Skin of body (tissue), 2 donors: Measurements from ENCODE around the gene LRP1B. TPM values are rescaled to one million over a fixed set of nuclear protein-coding genes. Genes with fewer than 3 reads are reported as not detected.

ENCODE experiments used
- DNase-seq: peaks from one replicate; lab custom pipeline; 2025; lab: John Stamatoyannopoulos, UW
- total RNA-seq: library from RNA; depleted of rRNA; stranded (reverse); fragments of >200 nt; gene quantifications from one replicate; pipeline ENCODE4 v1.2.3, GENCODE V29; 2014

LRP1B gene
- total RNA-seq, 1 donor from 2014 or later, result 1.7 TPM

DNA sequence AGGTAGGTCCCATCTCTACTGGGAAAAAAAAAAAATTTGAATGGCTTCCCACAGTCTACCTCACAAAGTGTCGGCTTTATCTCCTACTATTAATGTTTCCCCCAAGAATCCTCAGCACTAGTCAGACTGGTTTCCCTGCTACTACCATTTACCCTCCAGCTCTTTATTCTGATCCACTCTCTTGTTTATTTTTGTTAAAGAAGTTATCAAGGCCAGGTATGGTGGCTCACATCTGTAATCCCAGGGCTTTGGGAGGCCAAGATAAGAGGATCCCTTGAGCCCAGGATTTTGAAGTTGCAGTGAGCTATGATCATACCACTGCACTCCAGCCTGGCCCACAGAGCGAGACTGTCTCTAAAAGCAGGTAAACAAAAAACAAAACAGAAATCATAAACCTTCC lies 1275.3 kb downstream of the LRP1B start:
- no peak for DNase-seq

DNA sequence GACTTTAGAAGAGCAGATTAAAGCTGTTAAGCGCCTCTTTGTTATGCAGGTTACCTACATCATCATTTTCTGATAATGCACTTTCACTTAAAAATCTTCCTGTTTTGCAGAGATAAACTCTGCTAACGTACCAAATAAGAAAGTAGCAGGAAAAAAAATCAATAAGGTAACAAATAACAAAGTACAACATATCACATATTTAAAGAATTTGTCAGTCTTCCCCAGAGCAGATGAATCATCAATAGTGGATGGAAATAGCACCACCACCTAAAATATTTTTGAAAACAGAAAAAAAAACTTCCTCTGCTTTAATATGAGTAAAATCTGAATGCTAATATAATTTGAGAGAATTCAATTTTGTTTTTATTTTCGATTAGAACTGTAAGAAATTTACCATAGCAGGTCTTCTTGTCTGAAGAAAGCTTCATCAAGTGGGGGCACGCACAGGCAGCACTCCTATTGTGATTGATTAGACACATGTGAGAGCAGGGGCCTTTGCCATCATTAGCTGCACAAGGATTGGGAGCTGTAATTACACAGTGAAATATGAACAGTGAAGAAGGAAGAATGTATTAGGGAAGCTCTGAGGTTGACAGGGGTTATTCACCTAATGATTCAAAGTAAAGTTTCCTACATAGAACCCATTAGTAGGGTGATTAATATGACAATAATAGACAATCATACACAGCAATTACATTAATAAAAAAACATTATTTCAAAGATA lies 1279.4 kb downstream of the LRP1B start:
- DNase-seq, result no peak

DNA sequence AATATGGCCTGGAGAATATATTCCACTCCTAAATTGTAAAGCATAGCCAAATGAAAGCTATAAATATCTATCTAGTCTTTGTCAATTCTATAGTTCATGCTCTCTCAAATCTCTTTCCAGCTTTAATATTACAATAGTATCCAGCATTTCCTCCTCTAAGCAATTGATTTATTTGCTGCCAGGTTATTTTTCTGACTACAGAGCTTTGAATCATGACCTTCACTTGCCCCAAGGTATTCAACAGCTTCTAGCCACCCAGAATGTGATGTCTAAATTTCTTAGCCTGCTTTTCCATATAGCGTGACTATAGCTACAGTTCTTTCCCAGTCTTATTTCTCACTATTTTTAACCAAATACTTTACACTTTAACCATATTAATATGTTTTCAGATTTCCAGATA lies 1287.6 kb downstream of the LRP1B start:
- no peak for DNase-seq

DNA sequence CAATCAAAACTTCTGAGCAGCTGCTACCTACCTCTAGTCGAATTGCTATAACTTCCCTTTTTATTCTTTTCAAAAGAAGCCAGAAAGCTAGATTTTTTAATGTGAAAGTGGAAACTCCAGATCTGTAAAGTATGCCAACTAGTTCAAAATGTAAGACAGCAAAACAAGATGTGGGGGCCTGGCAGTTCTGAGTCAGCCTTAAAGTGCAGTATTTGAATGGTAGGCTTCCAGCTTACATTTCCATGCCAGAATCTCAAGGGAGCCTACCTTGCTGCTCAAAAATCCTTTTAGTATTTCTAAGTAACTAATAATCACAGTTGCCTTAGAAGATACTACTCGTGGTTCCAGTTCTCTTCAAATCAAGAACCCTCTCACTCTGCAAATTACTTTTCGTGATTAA lies 1288.7 kb downstream of the LRP1B start:
- no peak for DNase-seq

DNA sequence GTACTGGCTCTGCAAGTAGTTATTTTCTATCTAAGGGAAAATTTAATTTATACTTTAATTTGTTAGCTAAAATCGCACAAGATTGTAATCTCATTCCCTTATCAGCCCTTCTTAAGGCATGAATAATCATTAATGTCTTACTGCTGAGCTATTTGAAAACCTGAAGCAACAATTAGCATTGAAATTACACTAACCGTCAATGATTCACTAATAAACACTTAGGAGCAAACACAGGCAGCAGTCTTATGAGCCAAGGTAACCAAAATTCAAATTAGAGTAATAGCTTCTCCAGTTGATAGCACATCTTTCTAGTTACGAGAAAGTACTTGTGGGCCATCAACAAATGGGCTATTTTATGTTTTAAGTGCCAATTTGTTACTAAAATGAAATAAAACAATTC lies 1289.7 kb downstream of the LRP1B start:
- DNase-seq, result no peak

DNA sequence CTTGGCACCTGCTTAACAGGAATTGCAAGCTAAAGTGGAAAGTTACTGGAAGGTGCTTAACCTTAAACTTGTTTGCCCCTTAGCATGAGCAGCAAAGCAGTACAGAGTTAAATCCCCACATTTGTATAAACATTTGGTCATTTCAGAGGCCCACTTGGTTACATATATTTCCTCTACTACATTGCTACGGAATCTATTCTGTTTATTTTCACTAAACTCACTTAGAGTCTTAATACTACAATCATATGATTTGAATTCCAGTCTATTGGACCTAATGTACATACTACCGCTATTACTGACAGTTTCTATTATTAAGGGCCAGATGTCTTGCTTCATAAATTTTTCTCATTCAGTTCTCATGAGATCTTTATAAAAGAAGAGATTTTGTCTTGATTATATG lies 1294.0 kb downstream of the LRP1B start:
- DNase-seq, result no peak

DNA sequence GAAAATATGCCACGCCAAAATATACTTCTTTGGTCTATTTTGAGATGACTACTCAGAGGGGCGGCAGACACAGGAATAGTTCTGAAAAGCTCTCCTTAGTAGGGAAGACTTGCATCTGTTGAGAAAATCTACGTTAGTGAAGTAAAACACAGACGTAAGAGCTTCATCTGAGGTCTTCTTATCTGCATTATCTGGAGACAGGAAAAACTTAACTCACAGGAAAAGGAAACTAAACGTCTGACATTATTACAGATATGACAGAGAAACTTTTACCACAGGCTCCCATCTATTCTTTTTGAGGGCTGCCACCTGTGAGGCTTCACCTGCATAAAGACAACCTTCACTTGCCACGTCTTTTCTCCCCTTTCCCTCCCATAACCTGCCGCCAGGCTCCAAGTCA lies 1295.7 kb downstream of the LRP1B start:
- no peak for DNase-seq

DNA sequence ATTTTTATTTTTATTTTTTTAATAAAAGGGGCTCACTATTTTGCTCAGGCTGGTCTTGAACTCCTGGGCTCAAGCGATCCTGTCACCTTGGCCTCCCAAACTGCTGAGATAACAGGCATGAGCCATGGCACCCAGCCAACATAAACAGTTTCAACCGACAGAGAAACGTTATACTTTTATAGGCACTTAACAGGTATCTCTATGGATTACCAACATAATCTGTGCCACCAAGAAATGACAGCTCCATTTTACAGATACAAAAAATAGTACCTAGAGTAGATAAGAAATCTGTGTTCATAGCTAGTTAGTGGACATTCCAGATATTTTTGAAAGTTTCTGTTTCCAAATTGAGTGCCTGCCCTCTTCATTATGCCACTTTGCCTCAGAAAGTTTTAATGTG lies 1316.7 kb downstream of the LRP1B start:
- DNase-seq, result no peak

DNA sequence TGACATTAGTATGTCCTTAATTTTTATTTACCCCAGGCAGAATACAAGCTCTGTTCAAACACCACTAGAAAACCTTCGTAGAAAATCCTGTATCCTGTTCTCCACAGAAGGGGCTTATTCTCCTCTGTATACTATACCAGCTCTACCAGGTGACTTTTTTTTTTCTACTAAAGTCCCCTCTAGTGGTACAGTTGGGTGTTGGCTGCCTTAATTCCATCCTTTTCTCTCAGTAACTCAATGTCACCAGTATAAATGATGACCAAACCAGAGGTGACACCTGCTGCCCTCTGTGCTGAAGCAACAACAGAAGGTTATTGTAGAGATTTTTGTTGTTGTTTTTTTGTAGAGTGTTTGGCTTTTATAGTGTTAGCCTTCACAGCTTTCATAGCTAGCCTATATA lies 1322.0 kb downstream of the LRP1B start:
- no peak for DNase-seq

DNA sequence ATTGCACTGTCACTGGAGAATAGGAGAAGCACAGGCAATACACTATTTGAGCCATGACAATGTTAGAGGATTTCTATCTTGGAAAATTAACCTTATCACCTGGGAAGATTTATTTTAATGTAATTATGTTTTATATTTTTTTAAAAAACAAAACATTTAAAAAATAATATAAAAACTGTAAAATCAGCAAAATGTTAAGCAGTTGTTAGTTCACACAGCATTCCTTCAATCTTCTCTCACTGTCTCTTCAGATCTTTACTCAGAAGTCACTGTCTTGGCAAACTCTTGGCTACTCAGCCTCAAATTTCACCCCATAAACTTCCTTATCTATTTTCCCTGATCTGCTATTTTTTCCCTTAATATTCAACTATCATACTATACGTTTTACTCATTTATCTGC lies 1322.6 kb downstream of the LRP1B start:
- no peak for DNase-seq

DNA sequence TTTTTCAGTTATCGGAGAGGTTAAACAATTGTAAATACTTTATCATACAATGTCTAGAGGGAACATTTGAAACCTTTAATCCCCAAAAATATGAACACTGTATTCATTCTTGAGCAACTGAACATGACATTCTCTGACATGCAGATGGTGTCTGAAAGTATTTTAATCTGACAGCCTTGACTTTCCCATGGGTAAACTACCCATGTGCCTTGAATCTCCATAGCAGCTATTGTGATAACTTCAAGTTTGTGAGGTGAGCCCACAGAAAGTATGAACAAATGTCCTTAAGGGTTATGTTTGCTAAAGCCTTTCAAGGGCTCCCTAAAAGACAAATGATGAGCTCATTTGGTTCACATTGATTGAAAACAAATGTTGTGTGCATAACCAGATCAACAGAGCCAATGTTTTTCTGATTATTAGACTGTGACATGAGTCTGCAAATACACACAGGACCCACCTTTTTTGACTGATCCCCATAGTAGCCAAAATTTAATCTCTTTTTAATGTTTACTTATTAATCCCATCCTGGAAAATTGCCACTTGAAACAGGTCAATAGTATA lies 1326.0 kb downstream of the LRP1B start:
- peak; percentile 39 for DNase-seq

DNA sequence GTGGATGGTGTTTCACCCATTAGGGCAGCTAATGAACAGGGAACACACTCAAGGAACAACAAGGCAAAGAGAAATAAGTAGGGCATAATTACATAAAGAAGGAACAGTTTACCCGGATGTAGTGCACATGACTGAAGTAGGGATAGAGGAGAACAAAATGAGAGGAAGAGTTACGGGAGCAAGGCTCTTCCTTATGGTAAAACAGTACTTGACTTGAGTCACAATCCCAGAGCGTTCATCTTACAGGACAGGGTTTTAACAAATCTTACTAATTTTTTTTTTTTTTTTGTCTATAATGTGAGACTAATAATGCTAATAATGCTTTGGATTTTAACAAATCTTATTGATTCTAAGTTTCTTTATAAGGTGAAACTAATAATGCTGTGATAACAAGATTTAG lies 1329.5 kb downstream of the LRP1B start:
- no peak for DNase-seq

DNA sequence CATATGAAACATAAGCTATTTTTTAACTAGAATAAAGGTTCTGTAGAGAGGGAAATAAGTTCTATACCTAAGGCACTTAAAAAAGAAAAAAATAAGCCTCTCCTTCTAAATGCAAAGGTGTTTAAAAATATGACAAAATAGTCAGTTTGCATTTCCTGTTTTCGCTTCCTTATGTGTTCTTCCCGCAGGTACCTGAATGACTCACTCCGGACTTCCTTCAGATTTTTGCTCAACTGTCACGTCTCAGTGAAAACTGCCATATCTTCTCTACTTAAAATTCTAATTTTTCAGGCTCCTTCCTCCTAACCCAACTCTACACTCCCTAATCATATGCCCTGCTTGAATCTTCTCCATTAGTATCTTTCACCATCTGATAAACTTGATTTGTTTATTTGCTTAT lies 1333.1 kb downstream of the LRP1B start:
- DNase-seq, result no peak

DNA sequence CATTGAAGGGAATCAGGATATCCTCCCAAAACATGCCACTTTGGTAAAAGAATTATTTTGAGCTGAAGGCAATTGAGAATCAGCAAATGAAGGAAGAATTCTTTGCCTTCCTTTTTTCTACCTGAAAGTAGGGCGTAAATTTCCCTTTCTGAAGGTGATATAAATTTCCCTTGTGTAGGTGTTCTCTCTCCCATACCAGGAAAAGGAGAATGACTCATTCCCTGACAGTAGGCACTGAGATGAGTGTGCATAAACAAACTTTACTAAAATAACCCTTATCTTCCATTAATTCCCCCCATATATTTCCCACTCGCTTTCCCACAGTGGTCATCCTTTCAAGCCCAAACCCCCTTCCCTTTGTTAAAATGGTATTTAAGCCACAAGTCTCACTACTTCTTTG lies 1339.0 kb downstream of the LRP1B start:
- DNase-seq, result no peak

DNA sequence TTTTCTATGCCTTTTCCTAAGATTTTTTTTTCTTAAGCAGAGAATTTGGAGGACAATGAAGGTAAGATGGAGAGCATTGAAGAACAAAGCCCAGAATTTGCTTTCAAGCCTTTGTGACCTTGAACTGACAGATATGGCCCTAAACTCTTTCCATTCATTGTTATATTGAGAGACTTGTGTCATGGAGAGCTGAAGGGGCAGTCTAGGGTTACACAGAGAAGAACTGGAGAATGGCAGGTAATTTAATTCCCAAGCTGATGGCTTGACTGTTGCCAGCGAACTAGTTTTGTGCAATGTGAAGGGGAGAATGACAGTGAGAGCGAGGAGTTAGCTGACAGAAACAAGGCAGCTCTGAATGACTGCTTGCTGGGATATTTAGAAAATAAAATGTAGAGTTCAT lies 1344.2 kb downstream of the LRP1B start:
- DNase-seq, result no peak

DNA sequence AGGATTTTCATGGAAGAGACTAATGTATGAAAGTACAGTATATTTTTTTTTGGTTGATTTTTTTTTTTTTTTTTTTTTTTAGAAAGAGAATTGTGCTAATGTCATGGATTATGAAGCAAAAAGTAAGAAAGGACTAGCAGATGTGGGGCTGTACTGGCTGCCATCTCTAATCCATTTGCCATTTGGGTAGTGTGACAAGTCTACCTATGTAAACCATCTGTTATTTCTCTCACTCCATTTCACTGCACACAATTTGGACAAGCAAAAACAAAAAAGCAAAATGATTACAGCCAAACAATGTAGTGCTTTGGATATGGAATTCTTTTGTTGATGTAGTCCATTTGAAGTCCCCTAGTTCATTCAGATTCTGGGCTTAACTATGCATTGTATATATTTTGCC lies 1355.4 kb downstream of the LRP1B start:
- no peak for DNase-seq

DNA sequence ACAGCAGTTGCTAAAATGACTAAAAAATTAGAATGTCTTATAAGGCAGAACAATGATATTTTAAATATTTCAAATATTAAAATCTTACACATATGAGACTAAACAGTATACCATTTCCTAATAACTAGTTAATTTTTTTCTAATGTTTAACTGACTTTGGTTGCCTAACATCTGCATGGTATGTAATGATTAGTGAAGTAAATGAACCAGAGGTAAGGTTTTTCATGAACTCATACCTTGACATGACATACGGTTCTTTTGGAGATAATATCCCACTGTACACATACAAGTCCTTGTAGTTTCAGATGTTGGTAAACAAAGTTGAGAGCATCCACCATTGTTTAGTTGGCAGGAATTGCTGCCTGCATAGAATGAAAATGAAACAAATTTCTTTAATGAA lies 1360.2 kb downstream of the LRP1B start:
- no peak for DNase-seq

DNA sequence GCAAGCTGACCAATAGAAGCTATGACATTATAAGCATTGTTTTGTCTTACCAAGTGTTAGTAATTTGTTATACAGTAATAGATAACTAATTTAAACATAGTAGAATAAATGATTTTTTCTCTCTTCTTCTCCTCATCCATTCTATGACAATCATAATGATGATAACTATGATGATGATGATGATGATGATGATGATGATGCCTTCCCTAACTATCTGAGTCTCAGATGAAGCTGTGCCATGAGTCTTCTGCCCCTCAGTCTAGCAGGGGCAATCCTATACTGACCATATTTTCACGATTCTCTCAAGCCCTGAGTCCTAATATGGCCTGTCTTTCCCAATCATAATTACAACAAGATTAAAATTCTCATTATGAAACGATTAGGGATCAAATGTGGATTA lies 1369.0 kb downstream of the LRP1B start:
- no peak for DNase-seq

DNA sequence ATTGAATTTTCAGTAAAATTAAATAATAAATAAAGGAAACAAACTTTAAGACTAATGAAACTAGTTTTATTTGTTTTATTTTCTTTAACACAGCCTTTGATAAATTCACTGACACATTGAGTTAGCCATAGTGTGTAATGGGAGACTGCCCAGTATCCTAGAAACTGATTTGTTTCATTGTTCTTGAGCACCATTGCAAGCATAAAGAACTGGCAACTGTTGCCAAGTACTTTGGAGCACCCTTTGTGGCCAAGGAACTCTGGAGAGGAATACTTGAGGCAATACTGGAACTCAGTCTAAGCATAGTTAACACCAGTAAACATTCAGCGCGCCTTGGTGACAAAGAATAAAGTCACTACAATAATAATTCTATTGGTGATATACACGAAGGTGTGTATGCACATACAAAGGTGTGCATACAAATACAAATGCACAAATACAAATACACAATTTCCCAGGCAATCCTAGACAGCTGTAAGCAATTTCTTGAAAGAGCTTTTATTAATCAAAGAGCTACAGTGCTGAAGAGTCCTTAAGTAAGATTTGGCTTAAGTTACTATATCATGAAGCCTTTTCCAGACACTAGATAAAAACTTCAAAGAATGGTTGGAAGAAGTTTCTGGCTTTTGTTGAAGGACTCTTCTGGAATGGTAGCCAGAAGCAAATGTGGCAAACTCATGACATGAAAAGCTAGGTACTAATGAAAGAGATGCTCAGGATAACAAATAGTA lies 1371.2 kb downstream of the LRP1B start:
- no peak for DNase-seq

DNA sequence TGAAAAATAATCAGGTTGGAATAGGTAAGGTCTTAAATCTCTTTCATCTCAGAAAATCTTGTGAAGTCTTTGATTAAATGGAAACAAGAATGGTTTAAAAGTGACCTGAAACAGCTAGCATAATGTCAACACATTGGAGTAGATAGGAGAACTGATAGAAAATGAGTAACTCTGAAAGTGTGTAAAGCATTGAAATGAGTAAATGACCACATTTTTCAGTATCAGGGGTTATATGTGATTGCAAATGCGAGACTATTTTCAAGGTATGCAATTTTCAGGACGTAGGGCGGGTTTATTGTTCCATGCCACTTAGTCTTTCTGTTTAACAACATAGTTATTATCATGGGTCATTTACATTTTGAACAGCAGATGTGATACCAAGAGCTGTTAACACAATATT lies 1383.2 kb downstream of the LRP1B start:
- DNase-seq, result no peak

DNA sequence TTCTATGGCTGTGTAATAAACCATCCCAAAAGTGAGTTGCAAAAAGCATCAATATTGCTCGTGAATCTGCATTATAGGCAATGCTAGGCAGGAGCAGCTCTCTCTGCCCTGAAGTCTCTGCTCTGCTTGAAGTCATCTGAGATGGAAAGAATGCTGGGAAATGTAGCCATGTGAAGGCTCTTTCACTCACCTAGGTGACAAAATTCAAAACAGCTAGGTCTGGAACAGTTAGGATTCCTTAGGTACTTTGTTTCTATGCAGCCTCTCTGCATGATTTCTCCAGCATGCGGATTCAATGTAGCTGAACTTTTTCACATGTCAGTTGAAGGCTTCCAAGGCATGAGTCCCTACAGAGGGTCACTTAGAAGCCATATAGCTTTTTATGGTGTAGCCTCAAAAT lies 1383.7 kb downstream of the LRP1B start:
- DNase-seq, result no peak

DNA sequence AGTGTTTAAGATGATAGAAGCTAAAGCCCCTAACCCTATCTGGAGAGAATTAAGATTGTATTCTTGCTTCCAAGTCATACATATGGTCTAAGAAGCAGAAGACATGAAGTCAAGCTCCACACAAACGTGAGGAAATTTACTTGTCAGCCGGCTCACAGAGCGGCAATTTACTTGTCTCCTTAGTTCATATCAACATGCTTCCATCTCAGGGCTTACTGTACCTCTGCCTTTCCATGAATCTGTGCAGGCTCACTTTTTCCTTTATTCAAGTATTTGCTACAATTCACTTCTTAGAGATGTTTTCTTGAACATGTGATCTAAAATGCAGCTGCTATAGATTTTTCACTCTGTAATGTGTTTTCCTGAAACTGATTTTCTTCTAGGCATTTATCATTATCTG lies 1386.4 kb downstream of the LRP1B start:
- DNase-seq, result no peak

DNA sequence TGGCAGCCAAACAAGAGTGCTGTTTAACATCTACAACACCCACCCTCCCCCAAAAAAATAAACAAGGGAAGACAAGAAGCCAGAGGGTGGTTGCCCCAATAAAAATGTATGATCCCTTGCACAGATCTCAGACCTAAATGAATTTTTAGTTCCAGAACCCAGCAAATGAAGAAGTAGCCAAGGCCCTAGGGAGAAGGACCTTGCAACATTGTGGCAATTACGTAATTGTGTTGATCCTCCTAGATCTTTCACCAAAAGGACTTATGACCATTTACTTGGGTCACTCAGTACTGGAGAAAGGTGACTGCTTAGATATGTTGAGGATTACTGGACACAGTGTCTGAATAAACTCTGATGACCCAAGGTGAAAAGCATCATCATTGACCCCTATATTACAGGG lies 1393.8 kb downstream of the LRP1B start:
- no peak for DNase-seq
